Middle frontal gyrus (tissue), 1 donor: ENCODE results near the gene CAMK2B.
"Not testable (repeated sequence)": the region's sequence is repeated elsewhere in the genome, so short reads cannot be mapped to it uniquely, and the experiment has no call there.

Source experiments
- DNase-seq: peaks from one replicate; pipeline ENCODE4 v3.0.0-alpha.2; 2015; ENCODE audit warnings: low spot score; ENCODE audit errors: extremely low spot score

The CAMK2B gene

DNA sequence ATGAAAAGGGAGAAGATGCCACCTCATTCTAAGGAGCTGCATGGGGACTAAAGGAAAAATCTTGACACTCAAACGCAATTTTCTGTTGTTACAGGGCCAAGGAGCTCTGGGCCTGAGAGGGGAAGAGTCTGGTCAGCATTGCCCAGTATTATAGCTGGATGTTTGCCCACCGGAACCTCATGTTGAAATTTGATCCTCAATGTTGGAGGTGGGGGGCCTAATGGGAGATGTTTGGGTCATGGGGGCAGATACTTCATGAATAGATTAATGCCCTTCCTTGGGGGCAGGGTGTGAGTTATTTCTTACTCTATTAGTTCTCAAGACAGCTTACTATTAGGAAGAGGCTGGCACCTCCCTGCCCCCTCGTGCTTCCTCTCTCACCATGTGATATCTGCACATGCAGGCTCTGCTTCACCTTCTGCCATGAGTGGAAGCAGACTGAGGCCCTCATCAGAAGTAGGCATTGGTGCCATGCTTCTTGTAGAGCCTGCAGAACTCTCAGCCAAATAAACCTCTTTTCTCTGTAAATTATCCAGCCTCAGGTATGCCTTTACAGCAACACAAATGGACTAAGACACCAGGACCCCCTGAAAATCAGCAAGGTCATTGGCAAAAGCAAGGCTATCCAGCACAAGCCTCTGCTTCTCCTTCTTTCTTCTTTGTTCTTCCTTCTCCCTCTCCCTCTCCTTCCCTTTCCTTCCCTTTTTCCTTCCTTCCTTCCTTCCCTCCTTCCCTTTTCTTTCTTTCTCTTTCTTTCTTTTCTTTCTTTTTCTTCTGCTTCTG lies 151.3 kb downstream of the CAMK2B start:
- DNase-seq: no peak

DNA sequence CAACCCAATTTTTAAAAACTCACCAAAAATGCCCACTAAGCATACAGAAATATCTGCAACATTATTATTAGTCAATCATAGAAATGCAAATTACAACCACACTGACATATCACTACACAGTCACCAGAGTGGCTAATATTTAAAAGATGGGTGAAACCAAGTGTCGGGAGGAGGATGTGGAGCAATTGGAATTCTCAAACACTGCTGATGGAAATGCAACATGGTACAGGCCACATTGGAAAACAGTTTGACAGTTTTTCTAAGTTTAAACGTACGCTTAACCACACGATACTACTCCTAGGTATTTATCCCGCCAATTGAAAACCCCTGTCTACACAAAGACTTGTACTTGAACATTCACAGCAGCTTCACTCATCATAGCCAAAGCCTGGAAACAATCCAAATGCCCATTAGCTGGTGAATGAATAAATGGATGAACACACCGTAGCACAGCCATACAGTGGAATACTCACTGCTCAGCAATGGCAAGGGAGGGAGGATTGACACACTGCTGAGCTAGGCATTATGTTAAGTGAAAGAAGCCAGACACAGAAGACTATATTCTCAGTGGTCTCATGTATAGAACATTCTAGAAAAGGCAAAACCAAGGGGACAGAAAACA lies 152.5 kb downstream of the CAMK2B start:
- DNase-seq: no peak

DNA sequence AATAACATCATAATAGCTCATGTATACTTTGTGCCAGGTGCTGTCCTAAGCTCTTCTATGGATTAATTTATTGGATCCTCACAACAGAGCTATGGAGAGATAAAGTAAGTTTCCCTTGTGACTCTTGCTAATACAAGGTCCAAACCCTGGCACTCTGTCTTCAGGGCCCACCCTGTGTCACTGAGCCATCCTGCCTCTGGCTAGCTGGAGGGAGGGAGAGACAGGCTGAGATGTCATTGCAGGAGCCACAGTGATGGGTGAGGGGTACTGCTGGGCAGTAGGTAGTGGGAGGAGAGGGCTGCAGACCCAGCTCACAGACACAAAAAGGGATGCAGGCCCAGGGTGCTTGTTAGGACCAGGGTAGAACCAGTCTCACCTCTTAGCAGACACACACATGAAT lies 153.0 kb downstream of the CAMK2B start:
- no peak for DNase-seq

DNA sequence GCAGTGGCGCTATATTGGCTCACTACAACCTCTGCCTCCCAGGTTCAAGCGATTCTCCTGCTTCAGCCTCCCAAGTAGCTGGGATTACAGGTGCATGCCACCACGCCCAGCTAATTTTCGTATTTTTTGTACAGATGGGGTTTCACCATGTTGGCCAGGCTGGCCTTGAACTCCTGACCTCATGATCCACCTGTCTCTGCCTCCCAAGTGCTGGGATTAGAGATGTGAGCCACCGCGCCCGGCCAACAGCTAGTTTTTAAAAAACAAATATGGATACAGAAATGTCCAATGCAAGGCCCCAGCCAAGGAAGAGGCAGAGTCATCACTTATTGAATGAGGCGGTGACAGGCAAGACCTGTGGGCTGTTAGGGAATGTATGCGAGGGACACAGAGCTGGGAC lies 153.5 kb downstream of the CAMK2B start:
- DNase-seq: not testable (repeated sequence)

DNA sequence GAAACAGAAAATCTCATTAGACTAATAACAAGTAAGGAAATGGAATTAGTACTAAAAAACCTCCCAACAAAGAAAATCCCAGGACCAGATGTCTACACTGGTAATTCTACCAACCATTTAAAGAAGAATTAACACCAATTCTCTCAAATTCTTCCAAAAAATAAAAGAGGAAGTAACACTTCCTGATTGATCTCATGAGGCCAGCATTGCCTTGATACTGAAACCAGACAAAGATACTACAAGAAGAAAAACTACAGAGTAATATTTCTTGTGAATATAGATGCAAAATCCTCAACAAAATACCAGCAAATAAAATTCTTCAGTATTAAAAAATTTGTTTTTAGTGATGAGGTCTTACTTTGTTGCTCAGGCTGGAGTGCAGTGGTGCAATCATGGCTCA lies 157.5 kb downstream of the CAMK2B start:
- DNase-seq: no peak
